Neural cell (in vitro differentiated cells): ENCODE measurements around the gene USP32.

ENCODE experiments used
- CTCF ChIP-seq: fragments of 450-650 bp; IDR thresholded peaks from 2 replicates; pipeline ENCODE4 v1.5.1; 2014; ENCODE audit warnings: antibody characterized with exemption, mild to moderate bottlenecking, moderate library complexity; ENCODE audit not compliant: poor library complexity, severe bottlenecking
- MXI1 ChIP-seq: fragments of 450-650 bp; conservative IDR thresholded peaks from 2 replicates; pipeline ENCODE4 v1.6.1; 2014; ENCODE audit warnings: antibody characterized with exemption, mild to moderate bottlenecking; ENCODE audit not compliant: poor library complexity, severe bottlenecking
- POLR2AphosphoS5 ChIP-seq: IDR thresholded peaks from 2 replicates; pipeline ENCODE4 v1.6.1; 2012
- RAD21 ChIP-seq: fragments of 450-650 bp; conservative IDR thresholded peaks from 2 replicates; pipeline ENCODE4 v1.6.1; 2014; ENCODE audit warnings: antibody characterized with exemption, mild to moderate bottlenecking, moderate library complexity
- SMC3 ChIP-seq: fragments of 450-650 bp; conservative IDR thresholded peaks from 2 replicates; pipeline ENCODE4 v1.6.1; 2014; ENCODE audit warnings: antibody characterized with exemption, mild to moderate bottlenecking, moderate library complexity; ENCODE audit not compliant: poor library complexity

DNA sequence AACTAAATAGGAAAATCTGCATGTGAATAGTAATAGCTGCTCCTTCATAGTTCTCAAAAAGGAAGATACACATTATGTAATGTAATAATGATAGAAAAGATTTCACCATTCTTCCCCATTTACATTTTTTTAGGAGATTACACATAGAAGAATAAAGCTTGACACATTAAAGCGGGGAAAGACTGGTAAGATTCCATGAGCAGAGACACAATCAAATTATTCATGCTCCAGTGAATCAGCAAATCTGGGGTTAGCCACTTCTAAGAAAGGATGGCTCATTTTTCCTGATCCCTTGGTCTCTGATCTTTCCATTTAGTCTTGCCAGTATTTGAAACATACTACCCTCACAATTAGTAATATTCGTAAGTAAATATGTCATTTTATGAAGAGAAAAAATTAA, 160.2 kb downstream of the USP32 start:
- TF ChIP-seq POLR2AphosphoS5, result no peak
- no peak for TF ChIP-seq CTCF
- no peak for TF ChIP-seq MXI1
- TF ChIP-seq SMC3, result no peak
- TF ChIP-seq RAD21, result no peak
